Mucosa of descending colon (tissue), 3 donors: Measurements from ENCODE around the gene ATP8B3. TPM values are rescaled to one million over a fixed set of nuclear protein-coding genes. Genes with fewer than 3 reads are reported as not detected.

Experiments
- ATAC-seq: fragments of 200-7000 bp; cut with Tn5 transposase; one replicate; pipeline ENCODE4 v1.9.1; 2020; ENCODE audit warnings: mild to moderate bottlenecking, moderate library complexity
- DNase-seq, 3 donors: peaks; one replicate each; pipeline ENCODE4 v3.0.0-alpha.2; 2020
- H3K36me3 ChIP-seq: fragments of 200-600 bp; one replicate; pipeline ENCODE4 v1.8.0; 2021; ENCODE audit warnings: low read depth, mild to moderate bottlenecking
- H3K4me1 ChIP-seq: fragments of 200-600 bp; one replicate; pipeline ENCODE4 v1.8.0; 2021; ENCODE audit warnings: low read depth, mild to moderate bottlenecking
- H3K4me3 ChIP-seq: fragments of 200-600 bp; one replicate; pipeline ENCODE4 v1.8.0; 2021; ENCODE audit warnings: mild to moderate bottlenecking
- H3K9me3 ChIP-seq: fragments of 200-600 bp; one replicate; pipeline ENCODE4 v1.8.0; 2021; ENCODE audit warnings: mild to moderate bottlenecking
- CTCF ChIP-seq: fragments of 200-600 bp; IDR thresholded peaks from one replicate; pipeline ENCODE4 v1.8.0; 2022; ENCODE audit warnings: antibody characterized with exemption, mild to moderate bottlenecking
- intact Hi-C, 2 donors: fragments of 100-400 bp; cut with DNase I in 1 of 2; cut with micrococcal nuclease in 1 of 2; formaldehyde crosslinking; loops; one replicate each; pipeline versions ENCODE4 v1.11.0 to v1.11.1; 2022; cut with DNase I, micrococcal nuclease
- total RNA-seq, 3 donors: library from RNA; stranded (reverse); fragmentation: NEBNext Ultra II Directional in 2 of 3; extraction: Animal tissue kit (Norgen Biotek cat#: 25700) in 2 of 3; gene quantifications; one replicate each; pipeline versions ENCODE4 v1.2.1 to v1.2.4, GENCODE V29; 2021 to 2023
- donor health status: DM: no; HTN: no; CAD: no; lungs with moderate emphysema.
- donor health status: DM: no; HTN: no; CAD: no.
- donor health status: DM: no; HTN: yes; CAD: no.

Gene ATP8B3
- total RNA-seq, 3 donors from 2014 or later: 0.55 to 1.2 (median 0.80) TPM

- Histone ChIP-seq H3K36me3 (no peaks in the 10 kb centered on the region), H3K9me3 (peaks cover 12% of the 10 kb centered on the region), H3K4me1 (no peaks in the 10 kb centered on the region), H3K4me3 (no peak overlapping the region)
- no peak for DNase-seq
- intact Hi-C loops: no loop called here
- no peak for TF ChIP-seq CTCF
- ATAC-seq: no peak
These were observed 42.5 kb downstream of the ATP8B3 start for GRCh38 chr19:1769645-1769985.

GRCh38 chr19:1768918-1769644 lies 43.0 kb downstream of the ATP8B3 start:
- peaks cover 12% of the 10 kb centered on the region for H3K9me3 ChIP-seq
- H3K4me3 ChIP-seq: no peak overlapping the region
- intact Hi-C loops: no loop called here
- no peaks in the 10 kb centered on the region for H3K4me1 ChIP-seq
- H3K36me3 ChIP-seq: no peaks in the 10 kb centered on the region
- DNase-seq (no peak), ATAC-seq (no peak)
- TF ChIP-seq CTCF: no peak

- no peak for TF ChIP-seq CTCF
- peak; percentile 25 for ATAC-seq
- Histone ChIP-seq H3K4me3 (no peak overlapping the region), H3K9me3 (peaks cover 12% of the 10 kb centered on the region), H3K4me1 (no peaks in the 10 kb centered on the region), H3K36me3 (no peaks in the 10 kb centered on the region)
- intact Hi-C loops: no loop called here
- DNase-seq: peak in 1 of 3 donors; percentile 27
These were observed 43.8 kb downstream of the ATP8B3 start for GRCh38 chr19:1768248-1768647.

GRCh38 chr19:1767464-1767933 lies 44.6 kb downstream of the ATP8B3 start:
- no peaks in the 10 kb centered on the region for H3K4me1 ChIP-seq
- TF ChIP-seq CTCF: peak; percentile 93
- intact Hi-C loops: no loop called here
- peak in 2 of 3 donors; percentile 51 to 61 for DNase-seq
- H3K9me3 ChIP-seq: peaks cover 12% of the 10 kb centered on the region
- H3K36me3 ChIP-seq: no peaks in the 10 kb centered on the region
- H3K4me3 ChIP-seq: no peak overlapping the region
- peak; percentile 82 for ATAC-seq

- H3K4me3 ChIP-seq: no peak overlapping the region
- no peak for ATAC-seq
- H3K9me3 ChIP-seq: peaks cover 12% of the 10 kb centered on the region
- intact Hi-C loops: no loop called here
- no peaks in the 10 kb centered on the region for H3K4me1 ChIP-seq
- no peaks in the 10 kb centered on the region for H3K36me3 ChIP-seq
- DNase-seq: no peak
- no peak for TF ChIP-seq CTCF
These were observed 45.2 kb downstream of the ATP8B3 start for GRCh38 chr19:1766800-1767352.
